Ectodermal cell (in vitro differentiated cells): ENCODE measurements around the gene RHOH.

Experiments used
- H3K27ac ChIP-seq: 2 replicates; pipeline ENCODE4 v1.7.0; 2013; ENCODE audit warnings: mild to moderate bottlenecking, low read depth, low read length; ENCODE audit not compliant: insufficient read depth, poor library complexity, severe bottlenecking
- H3K27me3 ChIP-seq: 2 replicates; pipeline ENCODE4 v1.7.0; 2013; ENCODE audit warnings: mild to moderate bottlenecking, low read length; ENCODE audit not compliant: insufficient read depth, control insufficient read depth, poor library complexity, severe bottlenecking
- H3K36me3 ChIP-seq: one replicate; pipeline ENCODE4 v1.7.0; 2013; ENCODE audit warnings: low read length; ENCODE audit not compliant: control insufficient read depth, insufficient read depth
- H3K4me1 ChIP-seq: one replicate; pipeline ENCODE4 v1.7.0; 2013; ENCODE audit warnings: low read length; ENCODE audit not compliant: control insufficient read depth, insufficient read depth
- H3K4me3 ChIP-seq: 2 replicates; pipeline ENCODE4 v1.7.0; 2013; ENCODE audit warnings: low read depth, low read length, control low read depth; ENCODE audit not compliant: insufficient read depth
- H3K9me3 ChIP-seq: 2 replicates; pipeline ENCODE4 v1.7.0; 2013; ENCODE audit warnings: mild to moderate bottlenecking, low read length, moderate library complexity; ENCODE audit not compliant: control insufficient read depth
- WGBS, 2 experiments: methylation state at CpG; one replicate each; pipeline ENCODE4 v1.1.7; 2013; ENCODE audit warnings: missing lambda C conversion rate in 2 of 2; 5-methylcytosine and 5-hydroxymethylcytosine counted together

The RHOH gene

DNA sequence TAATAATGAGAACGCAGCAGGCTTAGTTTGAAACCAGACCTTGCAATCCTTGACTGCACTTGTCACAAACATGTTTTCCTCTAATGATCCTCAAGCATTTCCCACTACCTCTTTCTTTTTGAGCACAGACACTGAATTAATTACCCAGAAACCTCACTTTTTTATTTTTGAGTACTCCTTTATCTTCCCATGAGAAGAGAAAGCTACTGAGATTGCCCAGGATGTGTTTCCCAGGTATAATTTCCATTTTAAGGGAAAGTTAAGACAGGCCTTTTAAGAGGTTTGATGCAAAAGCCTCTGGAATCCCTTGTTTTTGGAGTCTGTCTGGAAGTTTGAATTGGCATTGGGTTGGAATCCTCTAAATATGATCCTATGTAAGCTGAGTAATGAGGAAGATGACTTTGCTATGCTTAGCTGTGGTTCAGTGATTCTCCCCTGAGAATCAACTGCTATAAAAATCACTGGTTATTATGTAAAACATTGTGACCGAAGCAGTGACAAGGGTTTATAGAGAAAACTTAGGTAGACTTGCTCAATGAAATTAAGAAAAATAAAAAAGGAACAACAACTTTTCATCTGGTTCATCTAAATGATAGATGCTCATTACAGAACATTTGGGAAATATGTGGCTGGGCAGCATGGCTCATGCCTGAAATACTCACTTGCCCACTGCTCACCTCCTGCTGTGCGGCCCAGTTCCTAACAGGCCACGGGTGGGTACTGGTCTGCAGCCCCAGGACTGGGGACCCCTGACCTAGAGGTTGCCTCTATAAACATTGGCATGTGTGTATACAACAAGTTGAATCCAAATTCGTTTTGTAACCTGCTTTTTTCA lies 10.8 kb upstream of the RHOH start:
- WGBS, 2 experiments, result 84 to 86% methylated on average over 5 of the region's 5 CpGs
- no peak overlapping the region for H3K27ac ChIP-seq

DNA sequence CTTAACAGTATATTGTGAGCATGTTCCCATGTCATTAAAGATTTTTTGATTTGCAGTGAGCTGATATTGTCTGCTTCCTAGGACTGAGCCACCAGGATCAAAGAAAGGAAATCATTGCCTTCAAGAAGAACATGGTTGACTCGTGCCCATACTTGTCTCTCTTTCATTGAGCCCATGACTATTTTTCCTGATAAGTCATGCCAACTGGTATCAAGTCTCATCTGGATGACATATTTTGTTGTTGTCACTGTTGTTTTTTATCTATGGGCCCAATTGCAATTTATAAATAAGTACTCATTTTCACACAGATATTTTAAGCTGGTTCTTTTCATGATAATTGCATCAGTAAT lies 10.2 kb upstream of the RHOH start:
- H3K4me1 ChIP-seq, result no peaks in the 10 kb centered on the region
- 81 to 100% methylated on average over 1 of the region's 1 CpG for WGBS, 2 experiments
- H3K4me3 ChIP-seq, result no peak overlapping the region
- H3K9me3 ChIP-seq, result no peaks in the 10 kb centered on the region
- H3K36me3 ChIP-seq, result no peaks in the 10 kb centered on the region
- H3K27ac ChIP-seq, result no peak overlapping the region
- H3K27me3 ChIP-seq, result no peaks in the 10 kb centered on the region

More for the DNA sequence above, 10.8 kb upstream of the RHOH start:
- H3K27me3 ChIP-seq, result no peaks in the 10 kb centered on the region
- no peaks in the 10 kb centered on the region for H3K36me3 ChIP-seq
- H3K9me3 ChIP-seq, result no peaks in the 10 kb centered on the region
- H3K4me3 ChIP-seq, result no peak overlapping the region
- no peaks in the 10 kb centered on the region for H3K4me1 ChIP-seq

DNA sequence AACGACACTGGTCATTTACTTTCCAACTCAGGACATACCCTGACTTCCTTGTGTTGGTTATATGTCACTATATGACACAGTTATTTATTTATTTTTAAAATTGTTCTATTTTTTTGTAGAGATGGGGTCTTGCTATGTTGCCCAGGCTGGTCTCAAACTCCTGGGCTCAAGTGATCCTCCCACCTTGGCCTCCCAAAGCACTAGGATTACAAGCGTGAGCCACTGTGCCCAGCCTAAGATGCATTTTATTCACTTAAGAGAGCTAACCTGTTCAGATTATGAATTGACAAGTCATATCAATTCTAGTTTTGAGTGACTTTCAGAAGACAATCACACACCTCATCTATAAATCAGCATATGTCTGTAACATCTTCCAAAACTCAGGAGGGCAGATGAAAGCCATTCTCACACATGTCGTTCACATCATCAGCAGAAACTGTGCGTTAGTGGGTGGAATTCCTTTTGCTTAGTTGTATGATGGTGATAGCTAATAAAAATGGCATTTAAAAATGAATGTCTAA lies 9.4 kb upstream of the RHOH start:
- H3K27me3 ChIP-seq, result no peaks in the 10 kb centered on the region
- no peaks in the 10 kb centered on the region for H3K4me1 ChIP-seq
- no peak overlapping the region for H3K27ac ChIP-seq
- no peaks in the 10 kb centered on the region for H3K36me3 ChIP-seq
- no peak overlapping the region for H3K4me3 ChIP-seq
- H3K9me3 ChIP-seq, result no peaks in the 10 kb centered on the region
- WGBS, 2 experiments, result 88 to 96% methylated on average over 4 of the region's 4 CpGs

DNA sequence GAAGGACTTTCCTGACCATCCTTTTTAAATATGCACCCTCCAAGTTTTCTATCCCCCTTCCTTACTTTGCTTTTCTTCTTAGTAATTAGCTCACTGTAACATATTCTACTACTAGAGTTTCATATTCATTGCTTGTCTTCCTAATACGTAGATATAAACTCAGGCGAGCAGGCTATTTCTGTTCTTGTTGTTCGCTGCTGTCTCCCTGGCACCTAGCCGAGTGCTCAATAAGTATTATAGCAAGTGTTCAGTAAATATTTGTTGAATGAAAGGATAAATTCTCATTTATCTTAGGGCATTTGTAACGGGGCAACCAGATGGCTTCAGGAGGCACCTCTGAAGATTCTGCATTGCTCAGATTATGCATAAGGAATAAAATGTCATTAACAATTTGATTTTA lies 6.8 kb upstream of the RHOH start:
- Histone ChIP-seq H3K27me3 (no peaks in the 10 kb centered on the region), H3K27ac (no peak overlapping the region), H3K36me3 (no peaks in the 10 kb centered on the region), H3K9me3 (no peaks in the 10 kb centered on the region), H3K4me3 (no peak overlapping the region), H3K4me1 (peaks cover 11% of the 10 kb centered on the region)
- WGBS, 2 experiments, result 96 to 97% methylated on average over 5 of the region's 5 CpGs

DNA sequence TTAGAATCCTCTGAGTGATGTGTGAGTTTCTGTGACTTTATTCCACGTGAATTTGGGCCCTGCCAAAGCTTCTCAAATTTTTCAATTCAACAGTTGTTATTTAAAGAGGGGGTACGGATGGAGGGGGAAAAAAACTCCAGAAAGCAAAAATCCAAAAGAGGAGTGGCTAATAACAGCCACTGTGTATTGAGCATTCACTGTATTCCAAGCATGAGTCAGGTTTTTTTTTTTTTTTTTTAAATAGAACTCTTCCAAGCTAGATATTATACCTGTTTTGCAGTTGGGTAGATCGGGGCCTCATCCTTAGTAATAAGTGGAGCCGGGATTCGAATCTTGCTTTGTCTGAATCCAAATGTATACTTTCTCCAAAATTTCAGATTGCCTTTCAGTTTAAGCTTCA lies 6.4 kb upstream of the RHOH start:
- H3K27ac ChIP-seq, result no peak overlapping the region
- 95 to 98% methylated on average over 5 of the region's 5 CpGs for WGBS, 2 experiments
- no peaks in the 10 kb centered on the region for H3K27me3 ChIP-seq
- no peaks in the 10 kb centered on the region for H3K36me3 ChIP-seq
- H3K4me3 ChIP-seq, result no peak overlapping the region
- peaks cover 11% of the 10 kb centered on the region for H3K4me1 ChIP-seq
- H3K9me3 ChIP-seq, result no peaks in the 10 kb centered on the region

- Histone ChIP-seq H3K27ac (no peak overlapping the region), H3K36me3 (no peaks in the 10 kb centered on the region), H3K4me3 (no peak overlapping the region), H3K27me3 (no peaks in the 10 kb centered on the region), H3K4me1 (peaks cover 11% of the 10 kb centered on the region), H3K9me3 (no peaks in the 10 kb centered on the region)
- 75 to 78% methylated on average over 12 to 14 of the region's 14 CpGs for WGBS, 2 experiments
These were observed 5.7 kb upstream of the RHOH start for GRCh38 chr4:40190880-40191815.

- 49 to 66% methylated on average over 6 to 8 of the region's 8 CpGs for WGBS, 2 experiments
- peaks cover 22% of the 10 kb centered on the region for H3K4me1 ChIP-seq
- no peaks in the 10 kb centered on the region for H3K27me3 ChIP-seq
- H3K36me3 ChIP-seq, result no peaks in the 10 kb centered on the region
- H3K9me3 ChIP-seq, result no peaks in the 10 kb centered on the region
- no peak overlapping the region for H3K4me3 ChIP-seq
- H3K27ac ChIP-seq, result no peak overlapping the region
These were observed 4.5 kb upstream of the RHOH start for GRCh38 chr4:40192114-40193015.

DNA sequence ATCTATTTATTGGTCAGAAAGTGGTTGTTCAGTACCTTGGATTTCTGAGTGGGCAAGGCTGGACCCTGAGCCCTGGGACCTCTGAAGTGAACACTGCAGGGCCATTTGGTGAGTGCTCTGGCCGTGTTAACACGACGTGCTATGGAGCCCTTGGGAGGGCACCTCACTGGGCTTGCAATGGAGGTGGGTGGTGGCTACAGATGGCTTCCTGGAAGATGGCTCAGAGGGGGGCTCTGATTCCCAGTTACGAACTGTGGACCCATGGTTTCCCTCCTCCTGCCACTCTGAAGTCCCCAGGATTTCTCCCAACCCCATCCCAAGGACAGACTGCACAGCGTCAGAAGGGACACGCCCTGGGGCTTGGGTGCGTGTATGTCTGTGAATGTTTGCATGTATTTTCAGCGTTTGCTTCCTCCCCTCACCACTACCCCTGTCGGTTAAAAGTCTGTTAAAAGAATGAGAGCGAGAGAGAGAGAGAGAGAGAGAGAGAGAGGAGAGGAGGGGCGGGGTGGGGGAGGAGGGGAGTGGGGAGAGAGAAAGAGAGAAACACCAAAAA lies 3.7 kb upstream of the RHOH start:
- Histone ChIP-seq H3K4me3 (no peak overlapping the region), H3K9me3 (no peaks in the 10 kb centered on the region), H3K27ac (no peak overlapping the region), H3K4me1 (peaks cover 22% of the 10 kb centered on the region), H3K27me3 (no peaks in the 10 kb centered on the region), H3K36me3 (no peaks in the 10 kb centered on the region)
- 54 to 69% methylated on average over 4 to 10 of the region's 11 CpGs for WGBS, 2 experiments

GRCh38 chr4:40193578-40193977 lies 3.3 kb upstream of the RHOH start:
- Histone ChIP-seq H3K9me3 (no peaks in the 10 kb centered on the region), H3K4me1 (peaks cover 22% of the 10 kb centered on the region), H3K4me3 (no peak overlapping the region), H3K36me3 (no peaks in the 10 kb centered on the region), H3K27me3 (no peaks in the 10 kb centered on the region), H3K27ac (no peak overlapping the region)
- 91 to 94% methylated on average over 7 of the region's 7 CpGs for WGBS, 2 experiments
